Activated T-helper 9 cell treated with anti-CD3 and anti-CD28 coated beads, Interleukin-2, amount 50 U/mL, for 16 hours (primary cell): ENCODE data around the gene MKX.

Experiments
- DNase-seq: peaks from one replicate; pipeline ENCODE4 v3.0.0-alpha.2; 2020; ENCODE audit warnings: low read depth

Gene MKX, protein sequence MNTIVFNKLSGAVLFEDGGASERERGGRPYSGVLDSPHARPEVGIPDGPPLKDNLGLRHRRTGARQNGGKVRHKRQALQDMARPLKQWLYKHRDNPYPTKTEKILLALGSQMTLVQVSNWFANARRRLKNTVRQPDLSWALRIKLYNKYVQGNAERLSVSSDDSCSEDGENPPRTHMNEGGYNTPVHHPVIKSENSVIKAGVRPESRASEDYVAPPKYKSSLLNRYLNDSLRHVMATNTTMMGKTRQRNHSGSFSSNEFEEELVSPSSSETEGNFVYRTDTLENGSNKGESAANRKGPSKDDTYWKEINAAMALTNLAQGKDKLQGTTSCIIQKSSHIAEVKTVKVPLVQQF

DNA sequence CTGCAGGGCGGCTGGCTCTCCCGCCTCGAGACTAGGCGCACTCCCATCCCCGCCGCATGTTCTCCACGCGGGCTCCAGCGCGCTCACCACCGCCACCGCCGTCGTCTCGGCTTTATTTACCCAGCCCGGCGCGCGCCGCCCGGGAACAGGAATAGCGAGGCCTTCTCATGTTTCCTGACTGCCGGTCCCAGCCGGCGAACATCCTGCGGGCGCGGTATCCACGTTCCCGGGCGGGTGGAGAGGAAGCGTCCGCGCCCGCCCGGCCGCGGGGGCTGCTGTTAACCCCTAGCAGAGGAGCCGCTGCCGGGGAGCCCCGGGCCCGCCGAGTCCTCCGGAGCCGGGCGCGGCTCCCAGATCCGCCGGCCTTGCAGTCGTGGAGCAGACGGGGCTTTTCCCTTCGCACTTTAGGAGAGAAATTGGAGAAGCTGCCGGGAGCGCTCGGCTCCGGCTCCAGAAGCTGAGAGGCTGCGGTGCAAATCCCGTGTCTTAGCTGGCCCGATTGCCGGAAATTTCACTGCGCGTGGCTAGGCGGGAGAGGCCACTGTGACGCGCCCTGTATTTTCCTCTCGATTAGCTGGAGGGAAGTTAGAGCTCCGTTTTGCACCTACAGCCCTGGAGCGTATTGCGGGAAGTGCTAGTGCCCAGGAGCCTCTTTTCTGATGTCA is at the start of gene MKX:
TSS of gene MKX (minus strand) at position 88 of the 665 bp plus-strand sequence. CDS start 2,404 bp downstream, outside the sequence.
- DNase-seq = no peak

DNA sequence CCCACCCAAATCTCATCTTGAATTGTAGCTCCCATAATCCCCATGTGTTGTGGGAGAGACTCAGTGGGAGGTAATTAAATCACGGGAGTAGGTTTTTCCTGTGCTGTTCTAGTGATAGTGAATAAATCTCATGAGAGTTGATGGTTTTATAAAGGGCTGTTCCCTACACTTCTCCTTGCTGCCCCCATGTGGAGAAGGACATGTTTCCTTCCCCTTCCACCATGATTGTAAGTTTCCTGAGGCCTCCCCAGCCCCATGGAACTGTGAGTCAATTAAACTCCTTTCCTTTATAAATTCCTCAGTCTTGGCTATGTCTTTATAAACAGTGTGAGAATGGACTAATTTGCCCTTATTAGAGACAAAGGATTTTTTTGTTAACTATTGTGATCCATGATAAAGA is 48.5 kb upstream of the MKX start:
- no peak for DNase-seq

DNA sequence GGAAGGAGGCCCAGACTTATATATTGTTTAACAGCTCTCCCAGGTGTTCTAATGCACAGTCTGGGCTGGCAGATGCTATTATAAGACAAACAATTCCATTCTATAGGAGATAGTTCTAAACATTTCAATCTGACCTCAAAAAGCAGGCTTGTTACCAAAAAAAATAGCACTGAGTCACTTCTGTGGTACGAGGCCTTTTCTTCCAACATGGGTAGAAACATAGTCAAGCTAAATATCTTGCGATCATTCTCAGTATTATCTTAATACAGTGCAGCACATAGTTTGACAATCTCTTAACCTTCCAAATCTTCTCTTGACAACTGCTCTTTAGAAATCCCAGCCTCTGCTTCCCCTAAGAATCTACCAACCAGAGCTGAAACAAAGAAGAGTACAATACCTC is 46.6 kb upstream of the MKX start:
- no peak for DNase-seq

DNA sequence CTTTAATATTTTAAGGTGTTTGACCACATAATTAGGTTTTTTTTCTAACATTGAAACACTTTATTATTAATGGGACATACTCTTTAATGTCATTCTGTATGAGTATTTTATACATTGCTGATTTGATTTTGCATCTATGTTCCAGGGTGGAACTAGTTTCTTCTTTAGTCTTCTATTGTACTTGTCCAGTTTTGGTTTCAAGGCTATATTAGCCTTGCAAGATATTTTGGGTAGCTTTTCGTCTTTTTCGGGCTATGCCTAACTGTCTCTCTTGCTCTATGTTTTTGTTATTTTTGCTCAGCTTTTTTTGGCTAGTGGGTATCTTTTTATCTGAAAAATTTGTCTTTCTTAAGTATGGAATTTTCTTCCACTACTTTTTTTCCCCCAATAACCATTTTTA is 38.7 kb upstream of the MKX start:
- DNase-seq = no peak

DNA sequence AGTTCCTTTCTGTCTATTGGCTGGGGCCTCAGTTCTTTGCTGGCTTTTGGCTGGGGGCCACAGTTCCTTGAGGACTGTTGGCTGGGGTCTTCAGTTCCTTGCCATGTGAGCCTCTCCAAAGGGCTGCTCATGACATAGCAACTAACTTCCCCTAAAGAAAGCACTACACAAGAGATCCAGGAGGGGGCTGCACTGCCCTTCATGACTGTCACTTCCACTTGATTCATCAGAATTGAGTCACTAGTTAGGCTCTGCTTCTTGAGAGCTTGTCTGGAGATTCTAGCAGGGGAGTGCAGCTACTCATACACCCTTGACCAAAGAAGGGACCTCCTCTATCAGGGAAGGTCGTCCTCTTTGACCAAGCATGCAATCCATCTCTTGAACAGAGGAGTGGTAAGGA is 38.0 kb upstream of the MKX start:
- no peak for DNase-seq

DNA sequence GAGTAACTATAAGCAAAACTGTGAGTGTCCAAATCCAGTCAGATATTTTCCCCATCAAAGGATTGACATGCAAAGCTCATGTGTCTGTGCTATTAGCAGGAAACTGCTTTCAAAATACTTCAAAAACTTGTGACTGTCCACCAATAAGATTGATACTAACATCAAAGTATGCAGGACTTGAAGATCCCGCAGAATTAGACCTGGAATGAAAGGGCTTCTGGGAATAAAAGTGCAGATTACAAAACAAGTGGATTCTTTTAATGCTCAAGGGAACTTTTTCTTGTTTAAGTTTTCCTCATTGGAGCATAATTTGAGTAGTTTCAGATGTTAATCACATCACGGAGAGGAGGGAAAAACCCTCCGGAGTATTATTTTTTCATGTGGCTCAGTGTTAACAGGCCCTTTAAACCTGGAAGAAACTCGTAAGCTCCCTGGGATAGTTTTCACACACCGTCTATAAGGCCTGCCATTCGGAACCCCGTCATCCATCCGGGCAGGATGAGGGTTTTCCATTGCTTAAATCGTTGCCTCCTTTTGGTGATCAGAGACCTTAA is 33.9 kb upstream of the MKX start:
- DNase-seq = no peak

DNA sequence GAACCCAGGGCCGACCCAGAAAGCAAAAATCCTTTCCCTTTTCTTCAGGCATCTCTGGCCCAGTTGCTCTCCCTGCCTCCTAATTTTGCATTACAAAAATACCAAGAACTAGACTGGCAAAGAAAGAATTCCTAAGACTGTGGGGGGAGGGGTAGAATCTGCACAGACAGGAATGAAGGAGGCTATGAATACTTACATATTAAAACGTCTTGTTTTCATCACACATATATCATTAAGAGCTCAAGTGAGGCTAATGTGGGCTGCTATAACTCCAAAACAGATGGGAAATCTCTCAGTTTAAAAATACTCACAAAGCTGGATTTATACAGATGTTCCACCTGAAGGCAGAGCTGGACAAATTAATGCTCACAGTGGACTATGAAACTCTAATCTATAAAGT is 29.2 kb upstream of the MKX start:
- DNase-seq = no peak

DNA sequence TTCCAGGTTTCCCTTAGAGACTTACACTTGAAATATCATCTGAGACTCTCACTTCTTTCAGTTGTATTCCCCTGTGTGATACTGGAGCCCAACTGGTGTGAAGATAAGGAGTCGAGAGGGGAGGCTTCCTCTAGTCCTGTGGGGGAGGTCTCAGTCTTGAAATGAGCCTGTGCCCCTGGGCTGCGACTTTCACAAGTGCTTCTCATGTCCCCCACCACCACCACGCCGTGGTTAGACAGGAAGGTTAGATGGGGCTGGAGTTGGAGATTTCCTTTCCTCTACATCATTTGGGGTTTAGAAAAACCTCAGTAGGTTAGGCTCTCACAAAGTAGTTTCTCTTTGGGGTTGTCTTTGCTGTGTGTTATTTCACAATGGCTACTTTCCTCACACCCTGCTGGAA is 25.6 kb upstream of the MKX start:
- no peak for DNase-seq

DNA sequence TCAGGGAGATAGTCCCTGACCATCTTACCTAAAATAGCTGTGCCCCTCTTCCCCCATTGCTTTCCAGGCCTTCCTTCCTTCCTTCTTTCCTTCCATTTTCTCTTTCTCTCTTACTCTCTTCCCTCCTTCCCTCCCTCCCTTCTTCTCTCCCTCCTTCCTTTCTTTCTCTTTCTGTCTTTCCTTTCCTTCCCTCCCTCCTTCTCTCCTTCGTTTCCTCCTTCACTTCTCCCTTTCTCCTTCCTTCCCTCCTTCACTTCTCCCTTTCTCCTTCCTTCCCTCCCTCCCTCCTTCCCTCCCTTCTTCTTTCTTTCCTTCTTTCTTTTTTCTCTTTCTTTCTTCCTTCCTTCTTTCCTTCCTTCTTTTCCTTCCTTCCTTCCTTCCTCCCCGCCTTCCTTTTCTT is 24.6 kb upstream of the MKX start:
- DNase-seq = no peak

DNA sequence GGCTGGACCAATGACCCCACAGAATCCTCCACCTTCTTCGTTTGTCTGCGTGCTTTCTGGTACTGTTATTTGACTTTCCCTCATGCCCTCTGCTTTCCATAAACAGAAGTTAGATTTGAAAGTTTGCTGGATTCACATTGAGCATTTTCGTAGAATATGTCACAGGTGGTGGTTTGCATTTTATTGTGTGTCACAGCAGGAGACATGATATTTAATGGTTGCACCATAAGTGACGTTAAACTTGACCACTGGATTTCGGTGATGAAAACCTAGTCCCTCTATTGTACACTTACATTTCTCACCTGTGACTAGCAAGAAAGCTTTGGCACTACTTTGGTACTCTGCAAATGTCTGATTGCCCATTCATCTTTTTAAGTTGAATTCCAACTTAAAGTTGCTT is 15.2 kb upstream of the MKX start:
- no peak for DNase-seq

DNA sequence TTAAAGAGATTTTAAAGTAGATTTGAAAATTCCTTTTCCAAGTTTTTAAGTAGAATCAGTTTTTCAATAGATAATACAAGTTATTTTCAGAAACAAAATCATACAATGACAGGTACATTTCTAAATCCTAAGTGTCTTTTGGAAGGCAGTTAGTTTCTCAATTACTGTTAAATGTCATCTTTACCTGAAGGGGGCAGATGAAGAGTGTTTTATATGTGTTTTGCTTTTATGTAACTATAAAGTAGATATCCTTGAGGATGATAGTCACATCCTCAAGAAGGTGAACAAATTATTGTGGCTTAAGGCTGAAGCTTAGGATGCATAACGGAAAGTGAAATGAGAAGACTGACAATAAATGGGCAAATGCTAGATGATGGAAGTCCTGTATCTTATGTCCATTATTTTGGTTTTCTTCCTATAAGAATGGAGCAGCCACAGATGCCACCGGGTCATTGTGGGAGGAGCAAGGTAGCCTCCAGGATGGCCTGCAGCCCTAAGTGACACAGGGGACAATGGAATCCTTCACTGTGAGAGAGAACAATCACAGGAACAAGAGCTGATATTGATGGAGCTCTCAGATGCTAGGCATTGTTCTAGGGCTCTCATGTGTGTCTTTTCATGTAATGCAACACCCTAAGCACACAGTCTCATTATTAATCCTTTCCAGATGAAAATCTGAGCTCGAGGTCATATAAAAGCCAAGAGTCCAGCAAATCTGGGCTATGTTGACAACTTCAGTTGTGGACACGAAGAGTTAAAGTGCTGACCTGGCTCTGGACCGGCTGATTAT is 14.1 kb upstream of the MKX start:
- no peak for DNase-seq

DNA sequence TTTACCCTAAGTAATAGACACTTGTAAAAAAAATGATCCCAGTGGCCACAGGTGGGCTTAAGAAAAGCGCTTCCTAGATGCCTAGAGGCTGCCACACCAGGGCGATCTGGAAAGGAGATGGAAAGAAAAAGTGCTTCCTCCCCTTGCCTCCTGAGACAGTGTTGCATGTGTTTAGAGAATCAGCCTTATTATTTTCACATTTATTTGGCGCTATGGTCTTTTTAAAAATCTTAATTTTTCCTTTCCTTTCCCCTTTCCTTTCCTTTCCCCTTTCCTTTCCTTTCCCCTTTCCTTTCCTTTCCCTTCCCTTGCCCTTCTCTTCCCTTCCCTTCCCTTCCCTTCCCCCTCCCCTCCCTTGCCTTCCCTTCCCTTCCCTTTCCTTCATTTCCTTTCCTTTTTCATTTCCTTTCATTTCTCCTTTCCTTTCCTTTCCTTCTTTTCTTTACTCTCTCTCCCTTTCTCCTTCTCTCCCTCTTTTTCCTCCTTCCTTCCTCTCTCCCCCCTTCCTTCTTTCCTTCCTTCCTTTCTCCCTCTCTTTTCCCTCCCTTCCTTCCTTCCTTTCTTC is 7.1 kb upstream of the MKX start:
- DNase-seq = no peak

DNA sequence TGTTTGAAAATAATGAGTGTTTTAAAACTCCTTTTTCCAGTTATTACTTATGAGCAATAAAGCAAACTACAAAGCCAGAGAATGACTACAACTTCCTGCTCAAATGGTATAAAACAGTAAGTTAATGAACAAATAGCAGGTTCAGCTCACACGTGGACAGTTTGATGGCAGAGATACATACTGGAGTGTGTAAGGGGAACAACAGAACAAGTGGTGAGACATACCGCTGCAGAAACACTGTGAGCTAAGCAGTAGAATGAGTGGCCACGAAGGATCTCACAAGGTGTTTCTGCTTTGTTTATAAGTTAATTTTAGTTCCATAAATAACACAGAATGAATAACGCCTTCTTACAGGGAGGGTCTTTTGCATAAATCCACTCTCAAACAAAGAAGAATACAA is 3.0 kb upstream of the MKX start:
- no peak for DNase-seq

DNA sequence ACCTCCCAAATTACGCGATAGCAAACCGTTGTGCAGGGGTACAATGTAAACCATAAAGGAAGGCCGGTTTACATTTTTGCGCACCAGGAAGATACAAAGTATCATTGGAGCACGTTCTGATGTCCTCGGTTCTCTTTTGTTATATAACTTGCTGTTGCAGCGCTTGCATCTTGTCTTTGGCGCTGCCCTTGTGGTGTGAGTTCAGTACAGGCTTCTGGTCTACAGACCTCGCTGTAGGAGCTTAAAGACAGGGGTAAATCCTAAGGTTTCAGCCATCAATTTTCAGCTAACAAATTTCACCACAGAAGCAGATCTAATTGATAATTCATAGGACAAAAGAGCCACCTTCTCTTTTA is 1.5 kb upstream of the MKX start:
- no peak for DNase-seq

DNA sequence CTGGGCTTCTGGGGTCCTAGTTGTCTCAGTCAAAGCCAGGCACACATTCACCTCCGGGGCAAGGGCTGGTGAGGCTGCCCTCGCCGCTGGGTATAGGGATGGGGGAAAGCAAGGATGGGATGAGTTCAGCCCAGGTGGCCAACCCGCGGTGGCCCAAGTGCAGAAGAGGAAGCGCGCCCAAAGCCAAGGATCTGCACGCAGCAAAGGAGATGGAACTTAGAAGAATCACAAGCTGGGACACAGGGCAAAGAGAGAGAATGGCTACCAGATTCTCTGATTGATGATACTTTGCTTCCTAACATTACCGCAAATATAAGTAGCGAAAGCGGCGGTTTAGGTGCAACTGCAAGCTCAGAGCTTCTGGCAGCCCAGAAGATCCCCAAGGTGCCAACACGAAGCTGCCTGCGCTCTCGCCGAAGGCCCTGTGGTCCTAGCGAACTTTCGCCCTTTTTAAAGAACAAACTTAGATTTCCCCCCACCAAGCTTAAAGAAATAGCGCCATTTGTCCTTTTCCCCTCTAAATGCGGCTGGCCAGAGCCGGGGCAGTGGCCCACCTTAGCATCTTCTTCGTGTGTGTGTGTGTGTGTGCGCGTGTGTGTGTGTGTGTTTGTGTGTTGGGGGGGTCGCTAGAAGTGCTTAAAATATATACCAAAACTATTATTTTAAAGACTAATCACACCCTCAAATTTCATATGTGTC is 927 bp upstream of the MKX start:
- no peak for DNase-seq

DNA sequence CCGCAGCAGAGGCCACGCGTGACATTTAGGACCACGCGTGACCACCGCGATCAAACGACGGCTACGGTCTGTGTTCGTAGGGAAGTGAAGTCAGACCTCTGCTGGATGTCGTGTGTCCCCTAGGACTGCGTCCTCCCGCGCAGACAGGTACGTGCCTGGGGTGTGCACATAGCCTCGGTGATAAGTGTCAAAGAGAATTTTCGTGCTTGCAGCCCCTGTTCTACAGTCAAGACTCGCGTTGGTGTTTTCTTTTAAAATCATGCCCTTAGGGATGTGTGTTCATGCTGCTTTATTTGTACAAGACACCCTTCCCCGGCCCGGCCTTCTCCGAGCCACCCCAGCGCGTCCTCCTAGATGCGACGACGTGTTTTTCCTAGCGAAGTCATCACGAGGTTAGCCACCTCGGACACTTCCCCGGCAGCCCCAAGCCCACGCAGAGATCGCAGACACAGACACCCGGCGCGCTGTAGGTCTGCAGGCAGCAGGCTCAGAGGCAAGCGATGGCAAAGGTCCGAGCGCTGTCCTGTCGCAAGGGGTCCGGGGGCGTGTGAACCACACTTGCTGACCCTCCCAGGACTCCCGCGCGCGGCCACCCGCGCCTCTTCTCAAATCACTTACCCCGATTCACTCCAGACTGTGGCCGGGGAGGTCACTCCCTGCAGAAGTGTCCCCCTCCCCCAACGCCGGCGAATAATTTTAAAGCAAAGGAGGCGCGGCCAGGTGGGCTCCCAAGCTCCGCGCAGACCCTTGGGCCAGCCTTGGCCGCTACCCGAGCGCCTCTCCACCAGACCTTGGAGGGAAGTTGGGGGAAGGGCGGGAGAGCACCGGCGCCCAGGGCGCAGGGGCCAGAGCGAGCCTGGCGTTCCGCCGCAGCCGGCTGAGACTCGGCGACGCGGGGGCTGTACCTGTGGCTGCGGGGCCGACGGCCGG is 552 bp downstream of the MKX start:
- DNase-seq = no peak

DNA sequence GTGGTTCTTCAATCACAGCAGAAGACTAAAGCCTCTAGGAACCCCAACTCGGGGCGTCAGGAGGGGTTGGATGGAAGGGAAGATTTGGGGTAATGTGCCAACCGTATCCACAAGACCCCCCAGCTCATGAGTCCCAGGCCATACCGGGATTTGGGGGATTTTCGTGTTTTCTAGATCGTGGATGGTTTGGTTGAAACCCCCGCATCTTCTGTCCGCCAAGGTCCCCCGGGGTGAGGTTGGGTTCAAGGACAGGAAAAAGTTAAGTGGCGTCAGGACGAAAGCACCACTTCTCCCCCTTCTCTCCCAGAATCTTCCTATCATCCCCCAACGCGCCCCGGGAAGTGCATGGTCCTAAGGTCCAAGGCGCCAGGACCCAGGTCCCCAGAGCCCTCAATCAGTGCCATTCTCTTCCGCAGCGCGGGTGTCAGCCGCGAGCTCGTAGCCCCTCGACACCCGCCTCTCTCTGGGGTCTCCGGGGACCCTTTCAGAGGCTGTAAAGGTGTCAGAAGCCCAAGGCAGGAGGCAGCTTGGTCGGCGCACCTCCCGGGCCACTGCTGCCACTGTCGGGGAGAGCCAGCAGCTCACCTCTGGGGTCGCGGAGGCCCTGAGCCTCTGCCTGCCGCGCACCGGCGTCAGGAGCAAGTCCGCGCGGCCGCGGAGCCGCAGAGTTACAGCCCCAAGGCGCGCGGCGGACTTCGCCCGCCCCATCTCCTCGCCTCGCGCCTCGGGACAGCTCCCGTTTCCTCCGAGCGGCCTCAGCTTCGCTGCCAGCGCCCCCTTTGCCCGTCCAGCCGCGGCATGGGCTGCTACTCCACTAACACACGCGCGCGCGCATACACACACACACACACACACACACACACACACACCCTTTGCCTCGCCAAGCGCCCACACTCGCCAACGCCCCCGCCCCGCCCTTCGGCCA is 1.5 kb downstream of the MKX start:
- peak; percentile 9 for DNase-seq

DNA sequence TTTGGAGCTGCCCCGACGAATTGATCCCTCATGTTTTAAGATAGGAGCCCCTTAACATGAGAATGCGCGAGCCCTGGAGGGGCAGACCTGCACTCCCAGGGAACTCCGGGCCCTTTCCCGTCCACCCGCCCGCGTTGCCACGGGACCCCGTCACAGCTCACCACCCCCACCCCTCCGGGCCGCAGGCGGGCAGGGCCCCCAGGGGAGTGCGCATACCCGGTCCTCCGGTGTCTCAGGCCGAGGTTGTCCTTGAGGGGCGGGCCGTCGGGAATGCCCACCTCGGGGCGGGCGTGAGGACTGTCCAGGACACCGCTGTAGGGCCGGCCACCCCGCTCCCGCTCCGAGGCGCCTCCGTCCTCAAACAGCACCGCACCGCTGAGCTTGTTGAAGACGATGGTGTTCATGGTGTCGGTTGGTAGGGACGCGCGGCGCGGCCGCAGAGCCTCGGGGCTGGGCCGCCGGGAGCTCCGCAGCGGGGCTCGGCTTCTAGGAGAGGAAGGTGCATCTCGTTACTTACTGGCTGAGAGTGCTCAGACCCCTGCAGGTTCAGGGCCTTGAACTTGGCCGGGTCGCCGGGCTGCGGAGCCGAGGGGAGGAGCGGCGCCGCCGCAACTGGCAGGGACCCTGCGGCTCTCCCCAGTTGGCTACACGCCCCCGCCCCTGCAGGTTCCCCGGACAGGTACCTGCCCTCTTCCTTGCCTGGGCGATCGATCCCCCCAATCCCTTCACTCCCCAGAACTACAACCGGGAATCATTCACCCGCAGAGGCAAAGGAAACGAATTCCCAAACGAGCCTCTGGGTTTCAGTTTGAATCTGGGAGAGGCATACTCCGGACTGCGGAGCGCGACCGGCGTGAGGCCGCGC is 2.4 kb downstream of the MKX start:
- peak; percentile 16 for DNase-seq
